ENCODE results near the gene SREBF2.

SREBF2 gene

GRCh38 chr22:41922328-41922727 is 89.4 kb downstream of the SREBF2 start:
- DNase-seq (ENCODE audit: low spot score): no peak

GRCh38 chr22:41922940-41923594 is 90.2 kb downstream of the SREBF2 start:
- DNase-seq (ENCODE audit: low spot score): no peak

DNA sequence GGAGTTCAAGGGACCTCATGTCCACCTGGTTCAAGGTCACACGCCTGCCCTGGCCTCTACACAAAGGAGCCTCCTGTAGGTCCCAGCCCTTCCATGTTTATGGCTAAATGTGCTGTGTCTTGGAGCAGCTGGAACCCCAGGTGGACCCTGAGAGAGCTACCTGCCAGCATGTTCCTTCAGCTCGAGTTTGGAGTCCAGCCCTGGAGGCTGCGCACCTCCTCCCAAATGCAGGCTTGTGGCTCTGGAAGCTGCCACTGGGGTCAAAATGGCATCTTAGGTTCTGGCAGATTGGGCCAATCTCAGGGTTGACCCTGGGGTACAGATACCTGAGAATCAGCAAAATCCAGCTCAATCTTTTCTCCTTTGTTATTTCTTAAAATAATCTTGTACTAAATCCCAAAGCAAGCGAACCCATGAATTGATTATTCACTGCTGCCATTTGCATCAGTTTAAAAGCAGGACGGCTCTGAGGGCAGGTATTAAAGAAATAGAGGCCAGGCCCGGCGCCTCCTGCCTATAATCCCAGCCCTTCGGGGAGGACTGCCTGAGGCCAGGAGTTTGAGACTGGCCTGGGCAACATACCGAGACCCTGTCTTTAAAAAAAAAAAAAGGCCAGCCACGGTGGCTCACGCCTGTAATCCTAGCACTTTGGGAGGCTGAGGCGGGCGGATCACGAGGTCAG is 90.8 kb downstream of the SREBF2 start:
- no peak for DNase-seq (ENCODE audit: low spot score)

DNA sequence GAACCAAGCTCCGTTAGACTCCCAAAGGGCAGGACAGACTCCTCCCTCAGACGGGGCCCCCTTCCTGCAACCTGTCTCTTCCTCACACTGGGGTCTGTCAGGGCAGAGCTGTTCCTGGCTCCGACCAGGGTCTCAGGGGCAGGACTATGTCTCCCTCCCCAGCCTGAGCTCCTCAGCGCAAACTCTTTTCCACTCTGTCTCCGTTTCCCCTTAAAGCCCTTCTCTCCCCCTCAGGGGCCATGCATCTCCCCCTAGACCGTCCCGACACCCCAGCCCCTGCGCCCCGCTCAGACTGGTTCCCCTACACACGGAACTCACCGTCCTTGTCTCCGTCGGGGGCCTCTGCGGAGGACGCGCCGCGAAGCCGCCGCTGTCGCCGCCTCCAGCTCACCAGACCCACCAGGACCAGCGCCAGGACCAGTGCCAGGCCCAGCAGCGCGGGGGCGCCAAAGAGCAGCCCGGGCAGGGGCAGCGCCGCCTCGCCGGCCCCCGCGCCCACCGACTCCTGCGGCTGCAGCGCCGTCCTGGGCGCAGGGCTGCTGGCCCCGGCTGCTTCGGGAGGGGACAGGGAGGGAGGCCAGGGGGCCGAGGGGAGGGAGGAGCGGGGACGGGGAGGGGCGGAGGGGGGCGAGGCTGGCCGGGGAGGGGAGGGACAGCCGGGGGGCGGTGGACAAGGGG is 93.0 kb downstream of the SREBF2 start:
- DNase-seq (ENCODE audit: low spot score): no peak

DNA sequence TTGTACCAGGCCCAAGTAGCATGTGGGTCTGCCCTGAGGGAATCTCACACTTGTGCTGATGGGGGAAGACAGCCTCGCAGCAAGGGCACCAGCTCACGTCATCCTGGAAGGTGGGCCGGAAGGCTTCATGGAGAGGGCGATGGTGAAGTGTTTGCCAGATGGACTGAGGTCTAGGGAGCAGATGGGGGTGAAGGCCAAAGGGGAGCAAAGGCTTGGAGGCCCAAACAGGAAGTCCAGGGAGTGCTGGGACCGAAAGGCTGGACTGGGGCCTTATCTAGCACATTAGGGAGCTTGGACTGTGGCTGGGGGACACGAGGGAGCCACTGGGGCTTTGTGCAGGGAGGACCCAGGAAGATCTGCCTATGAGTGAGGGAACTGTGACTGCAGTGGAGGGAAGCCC is 94.9 kb downstream of the SREBF2 start:
- no peak for DNase-seq (ENCODE audit: low spot score)

- DNase-seq (ENCODE audit: low spot score): no peak
Observed at GRCh38 chr22:41928593-41929417, 95.9 kb downstream of the SREBF2 start.

DNA sequence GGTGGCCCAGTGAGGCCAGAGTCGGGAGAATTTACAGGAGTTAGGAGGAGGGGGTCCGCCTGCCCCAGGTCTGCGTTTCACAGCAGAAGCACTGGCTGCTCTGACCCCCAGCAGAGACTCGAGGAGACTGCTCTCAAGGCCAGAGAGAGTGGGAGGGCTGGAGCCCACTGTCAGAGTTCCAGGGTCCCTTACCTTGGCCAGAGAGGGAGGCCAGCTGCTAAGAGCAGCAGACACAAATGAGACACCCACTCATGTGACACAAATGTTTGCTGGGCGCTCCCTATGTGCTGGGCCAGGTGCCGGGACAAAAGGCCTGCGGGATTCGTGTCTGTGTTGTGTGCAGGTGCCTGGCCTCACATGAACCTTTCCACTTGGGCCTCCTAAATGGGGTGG is 96.5 kb downstream of the SREBF2 start:
- no peak for DNase-seq (ENCODE audit: low spot score)

GRCh38 chr22:41931701-41932269 is 98.9 kb downstream of the SREBF2 start:
- no peak for DNase-seq (ENCODE audit: low spot score)

- DNase-seq (ENCODE audit: low spot score): no peak
Observed at GRCh38 chr22:41932353-41932752, 99.4 kb downstream of the SREBF2 start.

DNA sequence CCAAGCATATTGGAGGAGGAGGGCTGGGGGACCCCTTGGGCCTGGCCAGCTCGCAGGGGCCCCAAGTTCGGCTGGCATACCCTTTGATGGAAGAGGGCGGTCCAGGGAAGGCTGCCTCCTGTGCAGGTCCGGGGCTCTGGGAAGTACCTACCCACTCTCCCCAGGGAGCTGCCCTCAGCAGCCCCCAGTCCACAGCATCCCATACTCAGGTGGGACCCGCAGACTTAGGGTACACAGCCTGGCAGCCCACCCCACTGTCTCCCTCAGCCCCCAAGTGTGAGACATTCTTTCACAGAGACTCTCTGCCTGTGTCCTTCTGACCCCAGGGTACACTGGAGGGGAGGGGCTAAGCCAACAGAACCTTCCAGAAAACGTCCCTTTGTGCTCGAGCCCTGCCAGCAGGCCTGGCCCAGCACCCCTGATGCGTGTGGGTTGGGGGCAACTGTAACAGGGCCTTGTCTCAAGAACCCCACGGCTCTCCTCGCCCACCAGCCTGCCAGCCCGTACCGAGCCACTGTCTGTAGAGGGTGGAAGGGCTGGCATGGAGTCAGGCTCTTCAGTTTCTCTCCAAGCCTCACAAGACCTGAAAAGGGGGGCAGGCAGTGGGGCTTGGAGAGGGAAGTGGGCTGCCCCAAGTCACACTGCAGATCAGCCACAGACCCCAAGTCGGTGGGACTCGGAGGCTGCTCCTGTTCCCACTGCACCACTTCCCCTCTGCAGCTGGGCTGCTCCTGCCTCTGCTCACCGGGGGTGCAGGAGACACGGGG is 100.7 kb downstream of the SREBF2 start:
- no peak for DNase-seq (ENCODE audit: low spot score)

DNA sequence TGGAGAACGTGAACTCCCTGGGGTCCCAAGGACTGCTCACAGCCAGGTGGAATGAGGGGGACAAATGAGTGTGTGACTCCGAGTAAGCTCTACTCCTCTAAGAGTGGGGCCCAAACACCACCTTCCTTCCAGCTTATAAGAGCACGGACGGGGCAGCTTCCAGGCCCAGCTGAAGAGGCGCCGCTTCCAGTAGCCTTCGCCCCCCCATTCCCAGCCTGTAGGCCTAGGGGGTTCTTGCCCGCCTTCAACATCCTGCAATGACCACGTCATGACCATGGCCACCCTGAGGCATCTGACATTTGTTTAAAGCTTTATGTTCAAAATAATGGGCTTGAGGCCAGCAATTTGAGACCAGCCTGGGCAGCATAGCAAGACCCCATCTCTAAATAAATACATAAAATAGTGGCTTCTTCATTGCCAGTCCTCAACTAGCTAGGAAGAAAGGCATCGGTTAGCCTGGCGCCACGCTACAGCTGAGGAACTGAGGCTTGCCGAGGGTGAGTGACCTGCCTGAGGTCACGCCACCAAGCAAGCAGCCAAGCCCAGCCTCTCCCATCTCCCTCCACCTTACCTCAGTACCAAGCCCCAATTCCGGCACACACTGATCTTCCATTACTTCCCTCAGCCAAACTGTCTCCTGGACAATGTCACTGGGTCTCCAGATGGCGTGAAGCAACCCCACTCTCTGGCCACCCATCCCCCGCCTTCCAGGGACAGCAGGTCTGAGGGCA is 101.5 kb downstream of the SREBF2 start:
- no peak for DNase-seq (ENCODE audit: low spot score)

- DNase-seq (ENCODE audit: low spot score): no peak
Observed at GRCh38 chr22:41935015-41935351, 102.1 kb downstream of the SREBF2 start.

- no peak for DNase-seq (ENCODE audit: low spot score)
Observed at GRCh38 chr22:41935509-41935908, 102.6 kb downstream of the SREBF2 start.

DNA sequence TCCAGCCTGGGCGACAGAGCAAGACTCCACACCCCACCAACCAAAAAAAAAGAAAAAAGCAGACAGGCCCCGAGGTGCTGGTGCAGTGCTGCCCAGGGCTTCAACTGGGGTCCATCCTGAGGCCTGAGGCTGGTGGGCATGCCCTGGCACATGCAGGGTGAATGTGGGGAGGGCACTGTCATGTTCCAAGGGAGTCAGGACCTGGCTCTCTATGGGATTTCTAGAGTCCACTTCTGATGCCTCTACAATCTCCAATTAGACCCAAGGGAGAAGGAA is 103.9 kb downstream of the SREBF2 start:
- DNase-seq (ENCODE audit: low spot score): no peak

DNA sequence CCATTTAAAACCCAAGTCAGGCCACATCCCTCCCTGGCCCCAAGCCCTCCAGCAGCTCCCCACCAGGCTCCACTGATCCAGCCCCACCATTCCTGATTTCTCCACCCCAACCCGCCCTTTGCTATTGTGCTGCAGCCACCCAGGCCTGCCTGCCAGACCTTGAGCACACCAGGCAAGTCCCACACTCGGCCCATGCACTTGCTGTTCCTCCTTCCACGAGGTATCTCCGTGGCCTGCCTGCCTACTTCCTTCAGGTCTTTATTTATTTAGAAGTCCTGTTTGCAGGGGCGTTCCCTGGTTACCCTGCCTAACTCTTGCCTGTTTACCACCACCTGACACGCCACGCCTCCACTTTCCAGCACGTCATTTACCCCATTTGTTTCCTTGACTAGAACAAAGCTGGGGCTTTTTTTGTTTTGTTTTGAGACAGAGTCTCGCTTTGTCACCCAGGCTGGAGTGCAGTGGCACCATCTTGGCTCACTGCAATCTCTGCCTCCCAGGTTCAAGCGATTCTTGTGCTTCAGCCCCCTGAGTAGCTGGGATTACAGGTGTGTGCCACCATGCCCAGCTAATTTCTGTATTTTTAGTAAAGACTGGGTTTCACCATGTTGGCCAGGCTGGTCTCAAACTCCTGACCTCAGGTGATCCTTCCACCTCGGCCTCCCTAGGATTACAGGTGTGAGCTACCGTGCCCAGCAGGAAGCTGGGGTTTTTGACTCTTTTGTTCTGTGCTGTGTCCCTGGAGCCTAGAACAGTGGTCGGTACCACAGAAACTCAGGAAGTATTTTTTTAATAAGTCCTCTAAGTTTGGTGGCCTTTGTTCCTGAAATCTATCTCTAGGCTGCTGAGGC is 107.3 kb downstream of the SREBF2 start:
- no peak for DNase-seq (ENCODE audit: low spot score)

- DNase-seq (ENCODE audit: low spot score): peak; percentile 89
Observed at GRCh38 chr22:41940832-41941765, 108.2 kb downstream of the SREBF2 start.

DNA sequence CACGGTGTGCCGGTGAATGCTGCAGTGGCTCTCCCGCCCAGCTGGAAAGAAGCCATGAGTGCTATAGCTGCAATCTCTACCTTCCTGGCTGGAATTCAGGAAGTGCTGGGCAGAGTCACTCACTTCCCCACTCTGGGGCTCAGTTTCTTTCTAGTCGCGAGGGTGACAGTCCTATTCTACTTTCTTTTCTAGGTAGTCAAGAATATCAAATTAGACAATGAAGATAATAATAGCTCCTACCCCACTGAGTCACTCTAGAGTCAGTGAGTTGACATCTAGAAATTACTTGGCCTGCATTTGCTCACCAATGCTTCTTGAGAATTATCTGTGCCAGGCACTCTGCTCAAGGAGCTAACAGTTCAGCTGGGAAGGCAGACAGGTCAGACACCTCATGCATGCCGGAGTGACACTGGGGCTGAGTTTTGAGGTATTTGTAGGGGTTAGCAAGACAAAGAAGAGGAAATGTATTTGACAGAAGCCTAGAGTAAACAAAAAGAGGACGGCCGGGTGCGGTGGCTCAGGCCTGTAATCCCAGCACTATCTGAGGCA is 110.8 kb downstream of the SREBF2 start:
- DNase-seq (ENCODE audit: low spot score): no peak

DNA sequence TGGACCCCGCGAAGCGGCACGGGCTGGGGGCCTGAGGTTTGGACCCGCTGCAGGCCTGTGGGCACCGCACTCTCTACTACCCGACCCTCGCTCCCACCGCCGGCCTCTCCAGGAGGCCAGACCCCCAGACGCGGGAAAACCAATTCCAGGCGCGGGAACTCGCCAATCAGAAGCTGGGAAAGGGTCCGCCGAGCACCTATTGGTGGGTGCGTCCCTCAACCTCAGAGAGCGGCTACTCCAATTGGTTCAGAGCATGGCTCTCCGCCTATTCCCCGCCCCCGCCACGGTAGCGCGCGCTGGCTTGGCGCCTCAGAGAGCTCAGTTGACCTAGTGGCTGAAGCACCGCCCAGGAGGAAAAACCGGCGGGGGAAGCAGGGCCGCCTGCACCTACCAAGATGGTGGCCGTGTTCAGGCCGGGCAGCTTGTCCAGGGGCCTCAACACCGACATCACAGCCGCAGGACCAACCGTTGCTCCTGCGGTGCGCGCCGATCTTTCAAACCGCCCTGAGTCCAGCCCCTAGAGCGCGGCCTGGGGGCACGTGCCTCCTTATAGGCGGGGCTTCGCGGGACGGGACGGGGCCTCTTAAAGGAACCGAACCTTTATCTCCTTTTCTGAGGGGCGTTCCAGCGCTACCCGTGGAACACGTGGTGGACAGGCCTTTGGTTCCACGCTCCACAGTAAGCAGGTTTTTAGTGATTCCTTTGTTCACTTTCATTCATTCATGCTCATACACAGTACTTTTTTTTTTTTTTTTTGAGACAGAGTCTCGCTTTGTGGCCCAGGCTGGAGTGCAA is 113.9 kb downstream of the SREBF2 start, which contains the start of gene CENPM:
Gene CENPM (minus strand): TSS at position 524 of the 795 bp plus-strand sequence. CDS start 76 bp downstream, at position 448.
- peak; percentile 98 for DNase-seq (ENCODE audit: low spot score)

Data from left forelimb (tissue), 1 donor.